A549 (cell line): ENCODE results near the gene ADAMTS14. TPM values are rescaled to one million over a fixed set of nuclear protein-coding genes. Genes with fewer than 3 reads are reported as not detected.

Experiments used
- ATAC-seq, 2 experiments: fragments of 200-7000 bp in 1 of 2; fragments of >200 bp in 1 of 2; cut with Nextera tagmentation in 1 of 2; cut with Tn5 transposase in 1 of 2; 3 replicates each; pipeline versions ENCODE4 v1.8.0 to v1.9.1; 2018 to 2020; ENCODE audit warnings: mild to moderate bottlenecking in 1 of 2, moderate library complexity in 1 of 2
- CTCF ChIA-PET: fragments of 300-600 bp; sonication (Branson Sonifier 250); formaldehyde crosslinking; extraction: SDS; loops from one replicate; lab custom pipeline; 2021; ENCODE audit warnings: antibody characterized with exemption, inconsistent platforms; lab: Yijun Ruan, JAX
- POLR2A ChIA-PET: fragments of 350-600 bp; formaldehyde crosslinking; extraction: SDS; loops from one replicate; lab custom pipeline; 2021; ENCODE audit warnings: antibody characterized with exemption, inconsistent platforms; lab: Yijun Ruan, JAX
- DNase-seq, 2 experiments: peaks; one replicate each; pipeline versions ENCODE4 v3.0.0 to v3.0.0-alpha.2; 2011 to 2016; ENCODE audit warnings: low read depth in 1 of 2, low spot score in 1 of 2
- FAIRE-seq: peaks from 2 replicates; lab custom pipeline; 2011; peaks lifted over from hg19 to GRCh38; lab: Jason Lieb, UNC
- H3K27ac ChIP-seq, 2 experiments: fragments of >200 bp; sonication (Bioruptor Twin); formaldehyde crosslinking; 3 replicates each; pipeline ENCODE4 v1.5.1; 2016 to 2017
- H3K4me1 ChIP-seq: fragments of >200 bp; sonication (Bioruptor Twin); formaldehyde crosslinking; 3 replicates; pipeline ENCODE4 v1.6.1; 2016
- H3K4me2 ChIP-seq: fragments of >200 bp; sonication (Bioruptor Twin); formaldehyde crosslinking; 3 replicates; pipeline ENCODE4 v1.6.1; 2016
- H3K4me3 ChIP-seq: fragments of >200 bp; sonication (Bioruptor Twin); formaldehyde crosslinking; 3 replicates; pipeline ENCODE4 v1.5.1; 2016
- H3K9me3 ChIP-seq: fragments of >200 bp; sonication (Bioruptor Twin); formaldehyde crosslinking; 3 replicates; pipeline ENCODE4 v1.6.1; 2016
- ATOH8 ChIP-seq: fragments of 250-450 bp; sonication (Bioruptor Pico); IDR thresholded peaks from 2 replicates; pipeline ENCODE4 v1.5.0; 2020; ENCODE audit warnings: low read depth, mild to moderate bottlenecking, moderate library complexity
- CBX2 ChIP-seq: fragments of 200-600 bp; sonication (generic); IDR thresholded peaks from 2 replicates; pipeline ENCODE4 v1.6.1; 2016; ENCODE audit warnings: low read depth, mild to moderate bottlenecking, borderline replicate concordance
- CBX8 ChIP-seq: fragments of 200-600 bp; sonication (generic); IDR thresholded peaks from 2 replicates; pipeline ENCODE4 v1.6.1; 2016
- CEBPB ChIP-seq, 2 experiments: fragments of >200 bp in 1 of 2; sonication (Bioruptor Twin) in 1 of 2; formaldehyde crosslinking in 1 of 2; IDR thresholded peaks; 2 replicates each; pipeline ENCODE4 v1.6.1; 2012 to 2016
- E2F6 ChIP-seq: IDR thresholded peaks from 2 replicates; pipeline ENCODE4 v1.6.1; 2012; ENCODE audit warnings: low read depth, borderline replicate concordance
- EHF ChIP-seq: fragments of 250-450 bp; sonication (Bioruptor Pico); IDR thresholded peaks from 2 replicates; pipeline ENCODE4 v1.5.0; 2020; ENCODE audit warnings: mild to moderate bottlenecking
- EHMT2 ChIP-seq: fragments of 200-600 bp; sonication (generic); IDR thresholded peaks from 2 replicates; pipeline ENCODE4 v1.6.1; 2016; ENCODE audit warnings: antibody characterized with exemption, low read depth, mild to moderate bottlenecking, moderate library complexity
- EP300 ChIP-seq, 2 experiments: fragments of >200 bp; sonication (Bioruptor Twin); formaldehyde crosslinking; IDR thresholded peaks; 2 replicates in 1 of 2; 3 replicates in 1 of 2; pipeline ENCODE4 v1.6.1; 2016 to 2017
- FOSB ChIP-seq: fragments of 250-450 bp; sonication (Bioruptor Pico); IDR thresholded peaks from 2 replicates; pipeline ENCODE4 v1.5.0; 2020; ENCODE audit warnings: mild to moderate bottlenecking, moderate library complexity
- HEYL ChIP-seq: fragments of 250-450 bp; sonication (Bioruptor Pico); IDR thresholded peaks from 2 replicates; pipeline ENCODE4 v1.8.0; 2021; ENCODE audit warnings: mild to moderate bottlenecking, moderate library complexity
- MAZ ChIP-seq: fragments of 150-350 bp; IDR thresholded peaks from 2 replicates; pipeline ENCODE4 v1.6.1; 2014; ENCODE audit warnings: antibody characterized with exemption, low read depth, low read length, borderline replicate concordance
- MYC ChIP-seq: IDR thresholded peaks from 2 replicates; pipeline ENCODE4 v1.6.1; 2012; ENCODE audit warnings: mild to moderate bottlenecking, inconsistent platforms, low read length, improper control_type of control experiment, borderline replicate concordance
- NPAS2 ChIP-seq: fragments of 250-450 bp; sonication (Bioruptor Pico); IDR thresholded peaks from 2 replicates; pipeline ENCODE4 v1.8.0; 2022; ENCODE audit warnings: mild to moderate bottlenecking, moderate library complexity, borderline replicate concordance
- POLR2A ChIP-seq: IDR thresholded peaks from 2 replicates; pipeline ENCODE4 v1.6.1; 2012; ENCODE audit warnings: mild to moderate bottlenecking, low read length
- RAD21 ChIP-seq, 2 experiments: fragments of >200 bp in 1 of 2; sonication (Bioruptor Twin) in 1 of 2; formaldehyde crosslinking in 1 of 2; IDR thresholded peaks in 1 of 2; conservative IDR thresholded peaks in 1 of 2; 2 replicates in 1 of 2; 3 replicates in 1 of 2; pipeline ENCODE4 v1.6.1; 2012 to 2018; ENCODE audit warnings: inconsistent platforms in 1 of 2
- RFX5 ChIP-seq: fragments of 450-650 bp; IDR thresholded peaks from 2 replicates; pipeline ENCODE4 v1.7.1; 2014; ENCODE audit warnings: antibody characterized with exemption, mild to moderate bottlenecking, moderate library complexity
- RNF2 ChIP-seq: fragments of 200-600 bp; sonication (generic); IDR thresholded peaks from 2 replicates; pipeline ENCODE4 v1.6.1; 2016; ENCODE audit warnings: low read depth, mild to moderate bottlenecking, antibody characterized with exemption, moderate library complexity, borderline replicate concordance
- ZC3H11A ChIP-seq: fragments of 450-650 bp; IDR thresholded peaks from 2 replicates; pipeline ENCODE4 v1.6.1; 2014; ENCODE audit warnings: antibody characterized with exemption, mild to moderate bottlenecking
- WGBS: methylation state at CpG from one replicate; pipeline ENCODE4 v1.1.6; 2017; ENCODE audit errors: missing lambda C conversion rate; 5-methylcytosine and 5-hydroxymethylcytosine counted together
- polyA plus RNA-seq, 4 experiments: library from polyadenylated mRNA; depleted of rRNA in 3 of 4; stranded (reverse); fragments of >200 nt; fragmentation: RNase III in 1 of 4; extraction: RNeasy Plus Mini Kit Qiagen cat#74134 plus additional on column Dnase treatment in 1 of 4; gene quantifications; 2 replicates in 3 of 4; 3 replicates in 1 of 4; pipeline ENCODE4 v1.2.3, GENCODE V29; 2011 to 2017
- TF ChIP-seq, protein P1 (sequence below): fragments of >200 bp; sonication (Bioruptor Twin); formaldehyde crosslinking; IDR thresholded peaks from 3 replicates; pipeline ENCODE4 v1.5.1; 2016
- TF ChIP-seq, protein P2 (sequence below): fragments of 200-600 bp; sonication (generic); IDR thresholded peaks from 2 replicates; pipeline ENCODE4 v1.6.1; 2016; ENCODE audit warnings: antibody characterized with exemption, mild to moderate bottlenecking, moderate library complexity
- TF ChIP-seq, protein P3 (sequence below): fragments of >200 bp; sonication (Bioruptor Twin); formaldehyde crosslinking; IDR thresholded peaks from 3 replicates; pipeline ENCODE4 v1.6.1; 2016

The ADAMTS14 gene
- polyA plus RNA-seq, 2 of the 4 experiments (the other 2 are of a cell fraction): 0.03 TPM; not detected in 1

- TF ChIP-seq, protein P1, sequence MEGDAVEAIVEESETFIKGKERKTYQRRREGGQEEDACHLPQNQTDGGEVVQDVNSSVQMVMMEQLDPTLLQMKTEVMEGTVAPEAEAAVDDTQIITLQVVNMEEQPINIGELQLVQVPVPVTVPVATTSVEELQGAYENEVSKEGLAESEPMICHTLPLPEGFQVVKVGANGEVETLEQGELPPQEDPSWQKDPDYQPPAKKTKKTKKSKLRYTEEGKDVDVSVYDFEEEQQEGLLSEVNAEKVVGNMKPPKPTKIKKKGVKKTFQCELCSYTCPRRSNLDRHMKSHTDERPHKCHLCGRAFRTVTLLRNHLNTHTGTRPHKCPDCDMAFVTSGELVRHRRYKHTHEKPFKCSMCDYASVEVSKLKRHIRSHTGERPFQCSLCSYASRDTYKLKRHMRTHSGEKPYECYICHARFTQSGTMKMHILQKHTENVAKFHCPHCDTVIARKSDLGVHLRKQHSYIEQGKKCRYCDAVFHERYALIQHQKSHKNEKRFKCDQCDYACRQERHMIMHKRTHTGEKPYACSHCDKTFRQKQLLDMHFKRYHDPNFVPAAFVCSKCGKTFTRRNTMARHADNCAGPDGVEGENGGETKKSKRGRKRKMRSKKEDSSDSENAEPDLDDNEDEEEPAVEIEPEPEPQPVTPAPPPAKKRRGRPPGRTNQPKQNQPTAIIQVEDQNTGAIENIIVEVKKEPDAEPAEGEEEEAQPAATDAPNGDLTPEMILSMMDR: no peak
- no peak for TF ChIP-seq CEBPB (IDR thresholded peaks at IDR 0.05)
These were observed 27.4 kb downstream of the ADAMTS14 start (continued) for GRCh38 chr10:70699659-70700174.

- Histone ChIP-seq H3K4me2 (no peak overlapping the region), H3K4me1 (no peaks in the 10 kb centered on the region), H3K4me3 (no peak overlapping the region), H3K9me3 (no peaks in the 10 kb centered on the region), H3K27ac (no peak overlapping the region)
- no peak for DNase-seq
- WGBS: 73% methylated on average over 15 of the region's 15 CpGs
- ATAC-seq: no peak
- POLR2A ChIA-PET: no interaction called here
- FAIRE-seq: no peak
- TF ChIP-seq RFX5 (no peak), RAD21 (conservative IDR thresholded peaks at IDR 0.05 in 1 of 2, IDR thresholded peaks at IDR 0.05 in 1 of 2) (no peak), NPAS2 (no peak), FOSB (no peak), HEYL (CRISPR knock-in tag) (no peak)
- TF ChIP-seq, protein P2, sequence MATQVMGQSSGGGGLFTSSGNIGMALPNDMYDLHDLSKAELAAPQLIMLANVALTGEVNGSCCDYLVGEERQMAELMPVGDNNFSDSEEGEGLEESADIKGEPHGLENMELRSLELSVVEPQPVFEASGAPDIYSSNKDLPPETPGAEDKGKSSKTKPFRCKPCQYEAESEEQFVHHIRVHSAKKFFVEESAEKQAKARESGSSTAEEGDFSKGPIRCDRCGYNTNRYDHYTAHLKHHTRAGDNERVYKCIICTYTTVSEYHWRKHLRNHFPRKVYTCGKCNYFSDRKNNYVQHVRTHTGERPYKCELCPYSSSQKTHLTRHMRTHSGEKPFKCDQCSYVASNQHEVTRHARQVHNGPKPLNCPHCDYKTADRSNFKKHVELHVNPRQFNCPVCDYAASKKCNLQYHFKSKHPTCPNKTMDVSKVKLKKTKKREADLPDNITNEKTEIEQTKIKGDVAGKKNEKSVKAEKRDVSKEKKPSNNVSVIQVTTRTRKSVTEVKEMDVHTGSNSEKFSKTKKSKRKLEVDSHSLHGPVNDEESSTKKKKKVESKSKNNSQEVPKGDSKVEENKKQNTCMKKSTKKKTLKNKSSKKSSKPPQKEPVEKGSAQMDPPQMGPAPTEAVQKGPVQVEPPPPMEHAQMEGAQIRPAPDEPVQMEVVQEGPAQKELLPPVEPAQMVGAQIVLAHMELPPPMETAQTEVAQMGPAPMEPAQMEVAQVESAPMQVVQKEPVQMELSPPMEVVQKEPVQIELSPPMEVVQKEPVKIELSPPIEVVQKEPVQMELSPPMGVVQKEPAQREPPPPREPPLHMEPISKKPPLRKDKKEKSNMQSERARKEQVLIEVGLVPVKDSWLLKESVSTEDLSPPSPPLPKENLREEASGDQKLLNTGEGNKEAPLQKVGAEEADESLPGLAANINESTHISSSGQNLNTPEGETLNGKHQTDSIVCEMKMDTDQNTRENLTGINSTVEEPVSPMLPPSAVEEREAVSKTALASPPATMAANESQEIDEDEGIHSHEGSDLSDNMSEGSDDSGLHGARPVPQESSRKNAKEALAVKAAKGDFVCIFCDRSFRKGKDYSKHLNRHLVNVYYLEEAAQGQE: no peak
- TF ChIP-seq, protein P3, sequence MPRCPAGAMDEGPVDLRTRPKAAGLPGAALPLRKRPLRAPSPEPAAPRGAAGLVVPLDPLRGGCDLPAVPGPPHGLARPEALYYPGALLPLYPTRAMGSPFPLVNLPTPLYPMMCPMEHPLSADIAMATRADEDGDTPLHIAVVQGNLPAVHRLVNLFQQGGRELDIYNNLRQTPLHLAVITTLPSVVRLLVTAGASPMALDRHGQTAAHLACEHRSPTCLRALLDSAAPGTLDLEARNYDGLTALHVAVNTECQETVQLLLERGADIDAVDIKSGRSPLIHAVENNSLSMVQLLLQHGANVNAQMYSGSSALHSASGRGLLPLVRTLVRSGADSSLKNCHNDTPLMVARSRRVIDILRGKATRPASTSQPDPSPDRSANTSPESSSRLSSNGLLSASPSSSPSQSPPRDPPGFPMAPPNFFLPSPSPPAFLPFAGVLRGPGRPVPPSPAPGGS: no peak
- CTCF ChIA-PET: interaction anchor here (0.7 to 1.0 kb wide), 2 partner anchors 34 to 116 kb away, joined by 3 read pairs; no protein-coding TSS in a partner anchor
These were observed 30.0 kb downstream of the ADAMTS14 start for GRCh38 chr10:70702190-70702763.

GRCh38 chr10:70704211-70704610, 31.9 kb downstream of the ADAMTS14 start:
- CTCF ChIA-PET: interaction anchor here (1.6 kb wide), 1 partner anchor 11 kb away, joined by 3 read pairs; no protein-coding TSS in a partner anchor
- DNase-seq: no peak
- WGBS: 69% methylated on average over 5 of the region's 5 CpGs
- FAIRE-seq: no peak
- no peak overlapping the region for H3K27ac ChIP-seq
- no peak overlapping the region for H3K4me2 ChIP-seq
- no peaks in the 10 kb centered on the region for H3K9me3 ChIP-seq
- no peak for ATAC-seq
- H3K4me1 ChIP-seq: no peaks in the 10 kb centered on the region
- POLR2A ChIA-PET: no interaction called here
- H3K4me3 ChIP-seq: no peak overlapping the region
- TF ChIP-seq CBX2 (no peak), E2F6 (no peak), ZC3H11A (no peak), ATOH8 (CRISPR knock-in tag) (no peak), CBX8 (no peak), MAZ (no peak), MYC (no peak), RNF2 (no peak), EP300 (IDR thresholded peaks at IDR 0.05) (no peak), EHMT2 (no peak), EHF (CRISPR knock-in tag) (no peak), POLR2A (no peak)
- TF ChIP-seq, protein P2: no peak
